GM06990 (cell line): ENCODE results near the gene NCAM1.
"Not testable (repeated sequence)": the region's sequence is repeated elsewhere in the genome, so short reads cannot be mapped to it uniquely, and the experiment has no call there.

Experiments
- DNase-seq: peaks from one replicate; pipeline ENCODE4 v3.0.0-alpha.2; 2011; ENCODE audit not compliant: insufficient read length; ENCODE audit errors: extremely low read depth
- H3K27me3 ChIP-seq: replicated peaks from 2 replicates; pipeline ENCODE4 v1.6.0; 2011; ENCODE audit warnings: low read length; ENCODE audit not compliant: control insufficient read depth, insufficient read depth
- H3K36me3 ChIP-seq: 2 replicates; pipeline ENCODE4 v1.5.1; 2011; ENCODE audit warnings: low read length; ENCODE audit not compliant: control insufficient read depth, insufficient read depth
- H3K4me3 ChIP-seq: replicated peaks from 2 replicates; pipeline ENCODE4 v1.5.1; 2011; ENCODE audit warnings: low read depth, mild to moderate bottlenecking, control low read depth, low read length
- CTCF ChIP-seq: IDR thresholded peaks from 2 replicates; pipeline ENCODE4 v1.5.1; 2011; ENCODE audit warnings: low read length, control low read depth, mild to moderate bottlenecking, inconsistent platforms; ENCODE audit not compliant: insufficient read depth, poor library complexity, severe bottlenecking

NCAM1 gene

GRCh38 chr11:113295993-113296392 is 334.8 kb downstream of the NCAM1 start:
- Histone ChIP-seq H3K36me3 (no peaks in the 10 kb centered on the region), H3K27me3 (no peaks in the 10 kb centered on the region; the same call in 1 of the 2 replicates), H3K4me3 (no peak overlapping the region)
- no peak for DNase-seq
- TF ChIP-seq CTCF: no peak

GRCh38 chr11:113296447-113297205 is 335.4 kb downstream of the NCAM1 start:
- Histone ChIP-seq H3K4me3 (no peak overlapping the region), H3K36me3 (no peaks in the 10 kb centered on the region), H3K27me3 (no peaks in the 10 kb centered on the region; the same call in 1 of the 2 replicates)
- DNase-seq: no peak
- no peak for TF ChIP-seq CTCF

GRCh38 chr11:113298496-113298895 is 337.3 kb downstream of the NCAM1 start:
- H3K27me3 ChIP-seq, H3K4me3 ChIP-seq, H3K36me3 ChIP-seq, DNase-seq: not testable (repeated sequence)

GRCh38 chr11:113304916-113305315 is 343.7 kb downstream of the NCAM1 start:
- Histone ChIP-seq H3K36me3 (no peaks in the 10 kb centered on the region), H3K27me3 (no peaks in the 10 kb centered on the region), H3K4me3 (no peak overlapping the region)
- no peak for TF ChIP-seq CTCF
- DNase-seq: no peak

GRCh38 chr11:113305440-113306336 is 344.5 kb downstream of the NCAM1 start:
- H3K27me3 ChIP-seq: no peaks in the 10 kb centered on the region
- no peak overlapping the region for H3K4me3 ChIP-seq
- peak; percentile 25 for DNase-seq
- no peaks in the 10 kb centered on the region for H3K36me3 ChIP-seq
- peak; percentile 92 for TF ChIP-seq CTCF

- H3K27me3 ChIP-seq: no peaks in the 10 kb centered on the region
- H3K4me3 ChIP-seq: no peak overlapping the region
- no peak for TF ChIP-seq CTCF
- H3K36me3 ChIP-seq: no peaks in the 10 kb centered on the region
- no peak for DNase-seq
Observed at GRCh38 chr11:113308601-113309000, 347.4 kb downstream of the NCAM1 start.
